ENCODE data around the gene SMIM35.

GRCh38 chr11:117984476-117984875, 102.3 kb downstream of the SMIM35 start:
- TF ChIP-seq CTCF (conservative IDR thresholded peaks at IDR 0.05 in 1 of 2, IDR thresholded peaks at IDR 0.05 in 1 of 2; ENCODE audit: low read depth in 1 of 2, low read length in 2 of 2) (no peak), EZH2 (IDR thresholded peaks at IDR 0.05; ENCODE audit: low read length, missing control alignments) (no peak)
